IPS-11a (cell line): ENCODE measurements around the gene PDLIM5.
"Not testable (repeated sequence)": the region's sequence is repeated elsewhere in the genome, so short reads cannot be mapped to it uniquely, and the experiment has no call there.

Experiments
- H3K4me3 ChIP-seq: one replicate; pipeline ENCODE4 v1.5.1; 2013; ENCODE audit warnings: low read depth, low read length, control low read depth

PDLIM5 gene

GRCh38 chr4:94583914-94584641, 132.3 kb downstream of the PDLIM5 start:
- H3K4me3 ChIP-seq: no peak overlapping the region

- H3K4me3 ChIP-seq: no peak overlapping the region
Measured at GRCh38 chr4:94588896-94589693, 137.4 kb downstream of the PDLIM5 start.

DNA sequence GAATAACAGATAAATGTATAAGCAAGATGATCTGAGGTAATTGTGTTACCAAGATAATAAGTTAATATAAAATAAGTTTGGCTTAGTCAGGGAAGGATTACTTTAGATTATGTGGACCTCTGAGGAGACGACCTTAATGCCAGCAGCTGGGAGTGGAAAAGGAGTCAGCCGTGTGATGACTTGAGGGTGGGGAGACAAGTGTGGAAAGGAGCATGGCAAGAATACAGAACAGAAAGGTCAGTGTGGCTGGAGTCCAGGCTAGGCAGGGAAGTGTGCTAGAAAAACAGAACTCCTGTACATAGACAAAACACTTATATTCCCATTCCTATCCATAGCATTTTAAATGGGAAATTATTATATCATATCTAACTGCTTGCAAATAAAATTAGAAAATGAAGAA, 138.8 kb downstream of the PDLIM5 start:
- no peak overlapping the region for H3K4me3 ChIP-seq

DNA sequence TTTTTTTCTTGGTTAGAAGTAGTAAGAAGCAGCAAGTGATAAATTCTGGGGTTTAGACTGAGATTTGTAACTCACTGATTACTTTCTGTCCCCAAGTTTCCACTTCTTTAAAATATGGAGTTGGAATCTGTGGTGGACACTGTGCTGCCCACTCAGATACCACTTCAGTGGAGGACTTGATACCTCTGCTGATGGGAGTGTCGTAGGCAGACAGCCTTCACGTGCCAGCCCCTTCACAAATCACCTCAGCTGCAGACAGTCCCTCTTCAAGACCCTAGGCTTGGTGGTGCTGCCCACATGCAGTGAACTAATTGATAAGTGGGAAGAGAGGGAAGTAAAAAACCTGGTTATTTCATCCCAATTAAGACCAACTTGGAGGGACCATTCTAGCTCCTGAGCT, 139.5 kb downstream of the PDLIM5 start:
- no peak overlapping the region for H3K4me3 ChIP-seq

DNA sequence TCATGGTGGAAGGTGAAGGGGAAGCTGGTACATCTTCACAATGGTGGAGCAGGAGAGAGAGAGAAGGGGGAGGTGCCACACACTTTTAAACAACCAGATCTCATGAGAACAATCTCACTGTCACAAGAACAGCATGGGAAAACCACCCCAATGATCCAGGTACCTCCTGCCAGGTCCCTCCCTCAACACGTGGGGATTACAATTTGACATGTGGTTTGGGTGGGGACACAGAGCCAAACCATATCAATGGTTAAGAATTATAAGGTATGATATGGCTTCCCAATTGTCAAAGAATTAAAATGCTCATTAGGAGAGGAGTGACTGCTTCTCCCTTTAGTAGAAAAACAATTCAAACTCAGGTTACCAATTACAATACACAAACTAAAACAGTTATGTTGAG, 143.3 kb downstream of the PDLIM5 start:
- no peak overlapping the region for H3K4me3 ChIP-seq

- H3K4me3 ChIP-seq: no peak overlapping the region
Measured at GRCh38 chr4:94595880-94596483, 144.2 kb downstream of the PDLIM5 start.

DNA sequence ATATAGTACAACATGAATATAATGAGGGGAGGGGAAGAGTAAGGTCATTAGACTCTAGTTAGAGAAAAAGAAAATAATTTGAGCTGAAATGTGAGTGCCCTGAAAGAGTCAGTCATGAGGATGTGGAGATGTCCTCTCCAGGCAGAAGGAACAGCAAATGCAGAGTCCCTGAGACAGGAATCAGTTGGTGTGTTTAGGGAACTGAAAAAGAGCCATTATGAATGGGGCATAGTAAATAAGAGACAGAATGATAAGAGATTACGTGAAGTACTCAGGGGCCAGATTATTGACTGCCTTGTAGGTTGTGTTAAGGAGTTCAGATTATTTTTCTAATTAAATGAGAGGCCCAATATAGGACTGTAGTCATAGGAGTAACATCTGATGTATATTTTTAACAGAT, 147.0 kb downstream of the PDLIM5 start:
- H3K4me3 ChIP-seq: no peak overlapping the region

DNA sequence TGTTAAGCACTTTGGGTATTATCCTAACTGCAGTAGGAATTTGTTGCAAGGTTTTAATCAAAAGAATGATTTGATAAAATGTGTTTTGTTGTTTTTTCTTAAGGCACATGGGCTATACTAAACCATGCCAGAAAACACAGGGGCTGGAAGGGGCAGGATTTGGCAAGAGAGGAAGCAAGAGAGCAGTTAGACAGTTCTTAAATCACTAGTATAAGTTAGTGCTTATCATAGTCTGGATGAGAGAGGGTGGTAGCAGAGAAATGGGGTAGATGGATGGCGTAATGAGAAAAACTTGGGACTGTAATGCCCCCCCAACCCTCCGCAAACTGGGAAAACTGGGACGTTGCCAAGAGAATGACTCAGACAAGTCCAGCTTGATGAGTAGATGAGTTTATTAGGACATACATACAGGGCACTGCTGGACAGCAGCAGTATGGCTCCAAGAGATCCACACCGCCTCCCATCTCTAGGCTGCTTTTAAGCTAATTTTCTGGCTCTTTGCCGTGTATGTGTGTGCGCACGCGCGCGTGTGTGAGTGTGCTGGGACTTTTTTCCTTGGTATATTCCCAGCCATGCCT, 151.5 kb downstream of the PDLIM5 start:
- H3K4me3 ChIP-seq: no peak overlapping the region

GRCh38 chr4:94605241-94605805, 153.6 kb downstream of the PDLIM5 start:
- no peak overlapping the region for H3K4me3 ChIP-seq

- no peak overlapping the region for H3K4me3 ChIP-seq
Measured at GRCh38 chr4:94610145-94610544, 158.4 kb downstream of the PDLIM5 start.

- H3K4me3 ChIP-seq: no peak overlapping the region
Measured at GRCh38 chr4:94613248-94613647, 161.5 kb downstream of the PDLIM5 start.

DNA sequence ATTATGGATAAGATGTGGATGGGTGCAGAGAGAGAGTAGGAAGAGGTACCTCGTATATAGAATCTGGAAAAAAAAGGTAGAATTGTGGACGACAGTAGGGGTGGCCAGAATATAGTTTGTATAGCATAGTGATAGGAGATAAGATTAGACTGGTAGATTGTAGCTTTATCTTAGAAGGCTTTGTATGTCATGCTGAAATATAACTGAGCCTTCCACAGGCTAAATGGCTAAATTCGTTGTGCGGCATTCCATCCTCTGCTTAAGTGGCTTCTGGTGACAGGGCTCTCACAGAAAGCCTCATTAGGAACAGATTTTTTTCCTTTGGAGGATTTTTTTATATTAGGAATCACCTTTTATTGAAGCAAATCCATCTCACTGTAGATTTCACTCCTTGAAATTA, 163.7 kb downstream of the PDLIM5 start:
- H3K4me3 ChIP-seq: no peak overlapping the region

- H3K4me3 ChIP-seq: no peak overlapping the region
Measured at GRCh38 chr4:94621491-94622080, 169.8 kb downstream of the PDLIM5 start.

- H3K4me3 ChIP-seq: no peak overlapping the region
Measured at GRCh38 chr4:94623126-94623911, 171.6 kb downstream of the PDLIM5 start.

- H3K4me3 ChIP-seq: no peak overlapping the region
Measured at GRCh38 chr4:94626942-94627341, 175.2 kb downstream of the PDLIM5 start.

DNA sequence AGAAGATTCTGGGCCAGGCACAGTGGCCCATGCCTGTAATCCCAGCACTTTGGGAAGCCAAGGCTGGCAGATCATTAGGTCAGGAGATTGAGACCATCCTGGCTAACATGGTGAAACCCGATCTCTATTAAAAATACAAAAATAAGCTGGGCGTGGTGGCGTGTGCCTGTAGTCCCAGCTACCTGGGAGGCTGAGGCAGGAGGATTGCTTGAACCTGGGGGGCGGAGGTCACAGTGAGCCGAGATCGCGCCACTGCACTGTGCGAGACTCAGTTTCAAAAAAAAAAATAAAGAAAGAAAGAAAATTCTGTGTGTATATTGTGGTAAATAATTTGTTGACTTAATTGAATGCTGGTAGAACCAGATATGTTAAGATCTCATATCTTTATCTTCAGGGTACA, 177.3 kb downstream of the PDLIM5 start:
- not testable (repeated sequence) for H3K4me3 ChIP-seq

GRCh38 chr4:94629837-94630236, 178.1 kb downstream of the PDLIM5 start:
- H3K4me3 ChIP-seq: no peak overlapping the region

DNA sequence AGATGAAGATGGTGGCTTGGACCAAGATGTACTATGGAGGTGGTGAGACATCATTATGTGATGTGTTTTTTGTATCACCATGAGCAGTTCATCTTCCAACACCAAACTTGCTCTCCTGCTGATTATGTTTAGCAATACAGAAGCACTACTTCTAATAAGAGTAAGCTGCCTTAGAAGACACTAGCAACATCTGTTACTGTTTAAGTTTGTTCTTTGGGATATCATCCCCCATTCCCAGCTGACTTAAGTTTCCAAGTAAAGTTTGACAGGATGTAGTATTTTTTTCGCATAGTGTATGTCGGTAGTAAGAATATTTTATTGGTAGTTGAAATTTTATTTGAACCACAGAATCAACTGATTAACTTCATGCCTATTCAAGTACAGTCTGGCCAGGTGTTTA, 182.5 kb downstream of the PDLIM5 start:
- no peak overlapping the region for H3K4me3 ChIP-seq

DNA sequence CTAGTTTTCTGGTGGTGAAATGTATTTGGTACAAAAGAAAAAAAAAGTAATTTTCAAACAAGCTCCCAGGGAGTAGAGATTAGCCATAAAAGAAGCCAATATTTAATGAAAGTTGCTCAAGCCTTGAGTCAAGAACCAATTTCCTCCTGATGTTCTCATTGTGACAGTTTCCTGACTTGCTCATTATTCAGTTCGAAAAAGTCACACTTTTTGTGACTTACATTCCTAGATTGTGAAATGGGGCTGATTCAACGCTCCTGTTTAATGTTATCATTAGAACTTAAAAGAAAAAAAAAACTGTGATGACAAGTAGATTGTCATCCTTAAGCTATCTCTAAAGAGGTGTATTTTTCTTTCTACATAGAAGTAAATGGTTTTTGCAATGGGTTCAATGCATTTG, 183.4 kb downstream of the PDLIM5 start:
- no peak overlapping the region for H3K4me3 ChIP-seq

DNA sequence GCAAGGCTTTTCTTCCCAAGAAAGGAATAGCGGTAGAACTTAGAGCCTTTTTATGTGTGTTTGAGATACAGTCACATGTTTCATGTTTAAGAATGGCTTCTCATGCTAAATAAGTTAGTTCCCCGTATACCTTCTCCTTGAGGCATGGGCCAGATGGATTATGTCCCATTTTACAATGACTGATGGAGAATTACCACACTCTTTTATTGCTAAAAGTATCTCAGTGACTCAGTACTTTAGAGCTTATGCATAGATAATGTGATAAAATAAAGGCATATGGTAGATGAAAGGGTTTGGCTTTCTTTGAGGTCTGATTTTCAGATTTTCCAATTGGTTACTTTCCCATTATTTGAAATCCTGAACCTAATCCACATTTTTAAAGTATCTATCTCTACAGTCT, 184.3 kb downstream of the PDLIM5 start:
- no peak overlapping the region for H3K4me3 ChIP-seq
